Neutrophil (primary cell): Measurements from ENCODE around the gene OR1E2.
"Not testable (repeated sequence)": the region's sequence is repeated elsewhere in the genome, so short reads cannot be mapped to it uniquely, and the experiment has no call there.

Experiments
- H3K27ac ChIP-seq: fragments of 200-600 bp; sonication (generic); 2 replicates; pipeline ENCODE4 v1.5.1; 2016; ENCODE audit warnings: mild to moderate bottlenecking, moderate library complexity
- H3K27me3 ChIP-seq: fragments of 200-600 bp; sonication (generic); 2 replicates; pipeline ENCODE4 v1.6.0; 2016; ENCODE audit warnings: mild to moderate bottlenecking
- H3K36me3 ChIP-seq: fragments of 200-600 bp; sonication (generic); 2 replicates; pipeline ENCODE4 v1.5.1; 2017
- H3K4me1 ChIP-seq, 2 experiments: fragments of 200-600 bp in 1 of 2; sonication (generic) in 1 of 2; 1 replicate in 1 of 2; 2 replicates in 1 of 2; pipeline versions ENCODE4 v1.5.1 to v1.6.1; 2013 to 2016; ENCODE audit warnings: low read depth in 1 of 2, low read length in 1 of 2, mild to moderate bottlenecking in 1 of 2, moderate library complexity in 1 of 2; ENCODE audit not compliant: control insufficient read depth in 1 of 2, insufficient read depth in 1 of 2
- H3K4me3 ChIP-seq, 2 experiments: fragments of 200-600 bp in 1 of 2; sonication (generic) in 1 of 2; 1 replicate in 1 of 2; 2 replicates in 1 of 2; pipeline ENCODE4 v1.5.1; 2013 to 2016; ENCODE audit warnings: low read depth in 1 of 2, low read length in 1 of 2, mild to moderate bottlenecking in 1 of 2, moderate library complexity in 1 of 2
- H3K9me3 ChIP-seq: fragments of 200-600 bp; sonication (generic); 2 replicates; pipeline ENCODE4 v1.5.1; 2016
- CTCF ChIP-seq: fragments of 200-600 bp; sonication (generic); IDR thresholded peaks from 2 replicates; pipeline ENCODE4 v1.5.1; 2016; ENCODE audit warnings: antibody characterized with exemption

OR1E2 gene

GRCh38 chr17:3447625-3448024, 14.0 kb upstream of the OR1E2 start:
- Histone ChIP-seq H3K4me3 (no peak overlapping the region), H3K27ac (no peak overlapping the region), H3K4me1 (no peaks in the 10 kb centered on the region), H3K27me3 (peaks cover 34% of the 10 kb centered on the region), H3K9me3 (no peaks in the 10 kb centered on the region), H3K36me3 (no peaks in the 10 kb centered on the region)
- TF ChIP-seq CTCF = no peak

- Histone ChIP-seq H3K27ac (no peak overlapping the region), H3K4me1 (no peaks in the 10 kb centered on the region), H3K4me3 (no peak overlapping the region), H3K27me3 (peaks cover 45% of the 10 kb centered on the region), H3K36me3 (no peaks in the 10 kb centered on the region), H3K9me3 (no peaks in the 10 kb centered on the region)
- no peak for TF ChIP-seq CTCF
Observed at GRCh38 chr17:3440451-3440850, 6.8 kb upstream of the OR1E2 start.

GRCh38 chr17:3438368-3438767, 4.7 kb upstream of the OR1E2 start:
- Histone ChIP-seq H3K9me3 (no peaks in the 10 kb centered on the region), H3K4me1 (no peaks in the 10 kb centered on the region), H3K4me3 (no peak overlapping the region), H3K36me3 (no peaks in the 10 kb centered on the region), H3K27me3 (peaks cover 25% of the 10 kb centered on the region), H3K27ac (no peak overlapping the region)
- TF ChIP-seq CTCF = no peak

GRCh38 chr17:3433215-3433614, 426 bp downstream of the OR1E2 start:
- H3K9me3 ChIP-seq, H3K27me3 ChIP-seq, H3K4me3 ChIP-seq, H3K36me3 ChIP-seq, H3K27ac ChIP-seq, H3K4me1 ChIP-seq: not testable (repeated sequence)

GRCh38 chr17:3418222-3418621, 15.4 kb downstream of the OR1E2 start:
- Histone ChIP-seq H3K36me3 (no peaks in the 10 kb centered on the region), H3K27ac (no peak overlapping the region), H3K9me3 (no peaks in the 10 kb centered on the region), H3K27me3 (peaks cover 25% of the 10 kb centered on the region), H3K4me1 (no peaks in the 10 kb centered on the region), H3K4me3 (no peak overlapping the region)
- TF ChIP-seq CTCF = no peak

- Histone ChIP-seq H3K36me3 (no peaks in the 10 kb centered on the region), H3K4me3 (no peak overlapping the region), H3K9me3 (no peaks in the 10 kb centered on the region), H3K4me1 (no peaks in the 10 kb centered on the region), H3K27me3 (peaks cover 46% of the 10 kb centered on the region), H3K27ac (no peak overlapping the region)
- TF ChIP-seq CTCF = no peak
Observed at GRCh38 chr17:3415610-3416009, 18.0 kb downstream of the OR1E2 start.

GRCh38 chr17:3412216-3412615, 21.4 kb downstream of the OR1E2 start:
- H3K9me3 ChIP-seq, H3K4me3 ChIP-seq, H3K4me1 ChIP-seq, H3K36me3 ChIP-seq, H3K27ac ChIP-seq: not testable (repeated sequence)
- H3K27me3 ChIP-seq = peaks cover 37% of the 10 kb centered on the region
